Caco-2 (cell line): ENCODE data around the gene PTMA. TPM values are rescaled to one million over a fixed set of nuclear protein-coding genes. Genes with fewer than 3 reads are reported as not detected.

Source experiments
- BruUV-seq: library from RNA; stranded (reverse); fragments of 400-500 nt; replicated peaks from 2 replicates; lab custom pipeline; 2021; lab: Mats Ljungman, UMichigan
- CTCF ChIA-PET: fragments of 300-600 bp; sonication (Branson Sonifier 250); formaldehyde crosslinking; loops from one replicate; lab custom pipeline; 2022; ENCODE audit warnings: antibody characterized with exemption; lab: Charles Lee
- POLR2A ChIA-PET: fragments of 300-600 bp; sonication (Branson Sonifier 250); formaldehyde crosslinking; loops from one replicate; lab custom pipeline; 2022; ENCODE audit warnings: antibody characterized with exemption; lab: Charles Lee
- DNase-seq, 2 experiments: peaks; one replicate each; pipeline versions ENCODE4 v3.0.0 to v3.0.0-alpha.2; 2020 to 2022
- H3K27me3 ChIP-seq: replicated peaks from 2 replicates; pipeline ENCODE4 v1.6.0; 2011; ENCODE audit warnings: low read length; ENCODE audit not compliant: control insufficient read depth, insufficient read depth
- H3K36me3 ChIP-seq: 2 replicates; pipeline ENCODE4 v1.5.1; 2011; ENCODE audit warnings: low read length; ENCODE audit not compliant: control insufficient read depth, insufficient read depth
- H3K4me1 ChIP-seq: fragments of 250-450 bp; sonication (Bioruptor Pico); 2 replicates; pipeline ENCODE4 v1.5.1; 2020; ENCODE audit warnings: mild to moderate bottlenecking
- H3K4me3 ChIP-seq: 2 replicates; pipeline ENCODE4 v1.5.1; 2011; ENCODE audit warnings: low read depth, mild to moderate bottlenecking, control low read depth, low read length
- H3K9me3 ChIP-seq: fragments of 250-450 bp; sonication (Bioruptor Pico); 2 replicates; pipeline ENCODE4 v1.5.1; 2020; ENCODE audit warnings: mild to moderate bottlenecking, moderate library complexity
- H3K27ac Mint-ChIP-seq: one replicate; pipeline ENCODE4 v1.8.0; 2022; ENCODE audit warnings: mixed read lengths; ENCODE audit not compliant: unreplicated experiment
- H3K27me3 Mint-ChIP-seq: one replicate; pipeline ENCODE4 v1.8.0; 2022; ENCODE audit warnings: mixed read lengths; ENCODE audit not compliant: insufficient read depth, unreplicated experiment
- H3K36me3 Mint-ChIP-seq: one replicate; pipeline ENCODE4 v1.8.0; 2022; ENCODE audit warnings: mild to moderate bottlenecking, mixed read lengths; ENCODE audit not compliant: insufficient read depth, unreplicated experiment
- H3K4me1 Mint-ChIP-seq: one replicate; pipeline ENCODE4 v1.8.0; 2022; ENCODE audit warnings: low read depth, mixed read lengths; ENCODE audit not compliant: unreplicated experiment
- H3K4me3 Mint-ChIP-seq: one replicate; pipeline ENCODE4 v1.8.0; 2022; ENCODE audit warnings: mild to moderate bottlenecking, moderate library complexity, mixed read lengths; ENCODE audit not compliant: unreplicated experiment
- H3K9me3 Mint-ChIP-seq: one replicate; pipeline ENCODE4 v1.8.0; 2022; ENCODE audit warnings: mixed read lengths; ENCODE audit not compliant: unreplicated experiment
- CTCF ChIP-seq, 2 experiments: fragments of 200-600 bp in 1 of 2; IDR thresholded peaks; 1 replicate in 1 of 2; 2 replicates in 1 of 2; pipeline versions ENCODE4 v1.5.1 to v1.8.0; 2011 to 2022; ENCODE audit warnings: antibody characterized with exemption in 1 of 2, control low read depth in 1 of 2, inconsistent platforms in 1 of 2, low read depth in 1 of 2, low read length in 1 of 2, mild to moderate bottlenecking in 1 of 2, moderate library complexity in 1 of 2; ENCODE audit not compliant: insufficient read depth in 1 of 2, severe bottlenecking in 1 of 2, unreplicated experiment in 1 of 2
- intact Hi-C: fragments of 100-400 bp; cut with micrococcal nuclease; formaldehyde crosslinking; loops from one replicate; pipeline ENCODE4 v1.10.0; 2022; ENCODE audit not compliant: unreplicated experiment
- total RNA-seq: library from RNA; stranded (reverse); gene quantifications from 2 replicates; pipeline ENCODE4 v1.2.3, GENCODE V29; 2022

PTMA gene
- total RNA-seq, 1 experiment from 2014 or later, result 669 TPM

- Mint-ChIP-seq H3K27me3 (no peaks in the 10 kb centered on the region), H3K4me3 (no peak overlapping the region), H3K36me3 (peaks cover 9% of the 10 kb centered on the region), H3K9me3 (no peaks in the 10 kb centered on the region), H3K27ac (no peak overlapping the region), H3K4me1 (no peaks in the 10 kb centered on the region)
- no peaks in the 10 kb centered on the region for H3K9me3 ChIP-seq
- DNase-seq, result no peak
- POLR2A ChIA-PET, result interaction anchor here (0.6 kb wide), 1 partner anchor 22 kb away, joined by 3 read pairs; no protein-coding TSS in a partner anchor
- intact Hi-C loops, result no loop called here
- H3K4me3 ChIP-seq, result no peak overlapping the region
- TF ChIP-seq CTCF (IDR thresholded peaks at IDR 0.05; ENCODE audit: insufficient read depth in 1 of 2, low read depth in 1 of 2, low read length in 1 of 2, severe bottlenecking in 1 of 2, unreplicated experiment in 1 of 2), result no peak
- no peaks in the 10 kb centered on the region for H3K4me1 ChIP-seq
- no peaks in the 10 kb centered on the region for H3K36me3 ChIP-seq
- CTCF ChIA-PET, result interaction anchor here (0.7 kb wide), 1 partner anchor 24 kb away, joined by 4 read pairs; no protein-coding TSS in a partner anchor
- no peaks in the 10 kb centered on the region for H3K27me3 ChIP-seq
- BruUV-seq, result no TSS peak
These were observed 6.6 kb upstream of the PTMA start for GRCh38 chr2:231701456-231702373.

GRCh38 chr2:231704017-231704416, 4.3 kb upstream of the PTMA start:
- Mint-ChIP-seq H3K36me3 (peaks cover 30% of the 10 kb centered on the region), H3K27me3 (no peaks in the 10 kb centered on the region), H3K4me3 (no peak overlapping the region), H3K4me1 (no peaks in the 10 kb centered on the region), H3K27ac (no peak overlapping the region), H3K9me3 (no peaks in the 10 kb centered on the region)
- TF ChIP-seq CTCF (IDR thresholded peaks at IDR 0.05; ENCODE audit: insufficient read depth in 1 of 2, low read depth in 1 of 2, low read length in 1 of 2, severe bottlenecking in 1 of 2, unreplicated experiment in 1 of 2), result no peak
- Histone ChIP-seq H3K4me1 (no peaks in the 10 kb centered on the region), H3K9me3 (no peaks in the 10 kb centered on the region), H3K27me3 (no peaks in the 10 kb centered on the region), H3K36me3 (no peaks in the 10 kb centered on the region), H3K4me3 (no peak overlapping the region)
- POLR2A ChIA-PET, result no interaction called here
- no TSS peak for BruUV-seq
- intact Hi-C loops, result no loop called here
- DNase-seq, result no peak
- CTCF ChIA-PET, result interaction anchor here (1.0 kb wide), 2 partner anchors 17 to 26 kb away, joined by 3 to 4 read pairs; no protein-coding TSS in a partner anchor

GRCh38 chr2:231706731-231707624, 1.3 kb upstream of the PTMA start:
- peak; percentile 95 to 97 for DNase-seq
- Histone ChIP-seq H3K4me1 (no peaks in the 10 kb centered on the region), H3K36me3 (peaks cover 1% of the 10 kb centered on the region), H3K4me3 (peak overlapping the region; percentile 73), H3K9me3 (no peaks in the 10 kb centered on the region), H3K27me3 (no peaks in the 10 kb centered on the region)
- Mint-ChIP-seq H3K27me3 (no peaks in the 10 kb centered on the region), H3K36me3 (peaks cover 59% of the 10 kb centered on the region), H3K4me1 (peaks cover 7% of the 10 kb centered on the region), H3K9me3 (no peaks in the 10 kb centered on the region), H3K27ac (peak overlapping the region; percentile 99), H3K4me3 (peak overlapping the region; percentile 88)
- intact Hi-C loops, result loop anchor here (1.0 kb wide), 2 partner anchors 26 to 45 kb away; no protein-coding TSS in a partner anchor
- BruUV-seq, result no TSS peak
- TF ChIP-seq CTCF (IDR thresholded peaks at IDR 0.05; ENCODE audit: insufficient read depth in 1 of 2, low read depth in 1 of 2, low read length in 1 of 2, severe bottlenecking in 1 of 2, unreplicated experiment in 1 of 2), result peak; percentile 52 to 85
- POLR2A ChIA-PET, result interaction anchor here (1.0 to 2.8 kb wide), 5 partner anchors 27 to 243 kb away, joined by 3 to 20 read pairs (median 8); partner anchors contain the start of gene NCL
- CTCF ChIA-PET, result interaction anchor here (0.6 to 2.5 kb wide), 5 partner anchors 18 to 99 kb away, joined by 3 to 11 read pairs (median 7); no protein-coding TSS in a partner anchor
